Mesothelial cell of epicardium (in vitro differentiated cells): ENCODE results near the gene UGT1A8. TPM values are rescaled to one million over a fixed set of nuclear protein-coding genes. Genes with fewer than 3 reads are reported as not detected.

Experiments used
- DNase-seq, 2 experiments: peaks; one replicate each; pipeline ENCODE4 v3.0.0; 2021; ENCODE audit warnings: low spot score in 2 of 2; ENCODE audit not compliant: unreplicated experiment in 2 of 2
- H3K27ac Mint-ChIP-seq: 2 replicates; pipeline ENCODE4 v1.8.0; 2021; ENCODE audit warnings: mixed read lengths
- H3K27me3 Mint-ChIP-seq: 2 replicates; pipeline ENCODE4 v1.8.0; 2021; ENCODE audit warnings: low read depth, mixed read lengths
- H3K36me3 Mint-ChIP-seq: 2 replicates; pipeline ENCODE4 v1.8.0; 2021; ENCODE audit warnings: mixed read lengths
- H3K4me1 Mint-ChIP-seq: 2 replicates; pipeline ENCODE4 v1.8.0; 2021; ENCODE audit warnings: mixed read lengths
- H3K4me3 Mint-ChIP-seq: 2 replicates; pipeline ENCODE4 v1.8.0; 2021; ENCODE audit warnings: mild to moderate bottlenecking, moderate library complexity, mixed read lengths
- H3K9me3 Mint-ChIP-seq: 2 replicates; pipeline ENCODE4 v1.8.0; 2021; ENCODE audit warnings: mixed read lengths
- total RNA-seq: library from RNA; stranded (reverse); gene quantifications from 3 replicates; pipeline ENCODE4 v1.2.1, GENCODE V29; 2021
- TF ChIP-seq, protein P1 (sequence below): fragments of 200-600 bp; sonication (generic); IDR thresholded peaks from one replicate; pipeline ENCODE4 v1.5.0; 2021; ENCODE audit warnings: antibody characterized with exemption; ENCODE audit not compliant: unreplicated experiment

UGT1A8 gene
- total RNA-seq, 1 donor from 2014 or later = not detected

DNA sequence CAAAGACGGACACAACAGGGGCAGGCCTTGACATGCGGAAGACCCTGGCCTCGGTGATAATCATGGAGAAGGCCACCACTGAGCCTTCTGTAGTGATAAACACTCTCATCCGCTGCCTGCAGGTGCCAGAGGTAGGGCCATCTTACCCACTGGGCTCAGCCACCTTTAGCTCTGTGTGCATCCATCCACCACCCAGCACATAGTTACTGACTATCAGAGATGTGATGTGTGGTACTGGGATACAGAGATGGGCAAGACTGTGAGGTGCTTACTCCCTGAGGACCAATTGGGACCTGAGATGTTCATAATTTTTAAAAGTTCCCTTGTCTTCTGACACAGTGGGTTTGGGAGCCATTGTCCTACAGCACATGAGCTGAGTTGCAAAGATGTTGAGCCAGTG lies 162.3 kb downstream of the UGT1A8 start:
- no peak overlapping the region for H3K27ac Mint-ChIP-seq
- H3K4me1 Mint-ChIP-seq = no peaks in the 10 kb centered on the region
- H3K9me3 Mint-ChIP-seq = peaks cover 50% of the 10 kb centered on the region
- TF ChIP-seq, protein P1, sequence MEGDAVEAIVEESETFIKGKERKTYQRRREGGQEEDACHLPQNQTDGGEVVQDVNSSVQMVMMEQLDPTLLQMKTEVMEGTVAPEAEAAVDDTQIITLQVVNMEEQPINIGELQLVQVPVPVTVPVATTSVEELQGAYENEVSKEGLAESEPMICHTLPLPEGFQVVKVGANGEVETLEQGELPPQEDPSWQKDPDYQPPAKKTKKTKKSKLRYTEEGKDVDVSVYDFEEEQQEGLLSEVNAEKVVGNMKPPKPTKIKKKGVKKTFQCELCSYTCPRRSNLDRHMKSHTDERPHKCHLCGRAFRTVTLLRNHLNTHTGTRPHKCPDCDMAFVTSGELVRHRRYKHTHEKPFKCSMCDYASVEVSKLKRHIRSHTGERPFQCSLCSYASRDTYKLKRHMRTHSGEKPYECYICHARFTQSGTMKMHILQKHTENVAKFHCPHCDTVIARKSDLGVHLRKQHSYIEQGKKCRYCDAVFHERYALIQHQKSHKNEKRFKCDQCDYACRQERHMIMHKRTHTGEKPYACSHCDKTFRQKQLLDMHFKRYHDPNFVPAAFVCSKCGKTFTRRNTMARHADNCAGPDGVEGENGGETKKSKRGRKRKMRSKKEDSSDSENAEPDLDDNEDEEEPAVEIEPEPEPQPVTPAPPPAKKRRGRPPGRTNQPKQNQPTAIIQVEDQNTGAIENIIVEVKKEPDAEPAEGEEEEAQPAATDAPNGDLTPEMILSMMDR = no peak
- H3K4me3 Mint-ChIP-seq = no peak overlapping the region
- peaks cover 5% of the 10 kb centered on the region for H3K27me3 Mint-ChIP-seq
- DNase-seq = no peak
- no peaks in the 10 kb centered on the region for H3K36me3 Mint-ChIP-seq

DNA sequence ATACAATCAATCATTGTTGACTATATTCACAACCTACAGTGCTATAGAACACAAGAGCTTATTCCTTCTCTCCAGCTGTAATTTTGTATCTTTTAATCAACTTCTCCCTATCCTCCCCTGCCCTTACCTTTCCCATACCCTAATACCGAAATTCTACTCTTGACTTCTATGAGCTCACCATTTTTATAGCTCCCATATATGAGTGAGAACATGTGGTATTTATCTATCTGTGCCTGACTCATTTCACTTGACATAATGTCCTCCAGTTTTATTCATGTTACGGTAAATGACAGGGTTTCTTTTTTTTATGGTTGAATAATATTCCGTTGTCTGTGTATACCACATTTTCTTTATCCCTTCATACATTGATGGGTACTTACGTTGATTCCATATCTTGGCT lies 163.3 kb downstream of the UGT1A8 start:
- Mint-ChIP-seq H3K36me3 (no peaks in the 10 kb centered on the region), H3K4me3 (no peak overlapping the region), H3K27me3 (peaks cover 5% of the 10 kb centered on the region), H3K9me3 (peaks cover 49% of the 10 kb centered on the region), H3K4me1 (no peaks in the 10 kb centered on the region), H3K27ac (no peak overlapping the region)
- TF ChIP-seq, protein P1 = no peak
- DNase-seq = no peak

DNA sequence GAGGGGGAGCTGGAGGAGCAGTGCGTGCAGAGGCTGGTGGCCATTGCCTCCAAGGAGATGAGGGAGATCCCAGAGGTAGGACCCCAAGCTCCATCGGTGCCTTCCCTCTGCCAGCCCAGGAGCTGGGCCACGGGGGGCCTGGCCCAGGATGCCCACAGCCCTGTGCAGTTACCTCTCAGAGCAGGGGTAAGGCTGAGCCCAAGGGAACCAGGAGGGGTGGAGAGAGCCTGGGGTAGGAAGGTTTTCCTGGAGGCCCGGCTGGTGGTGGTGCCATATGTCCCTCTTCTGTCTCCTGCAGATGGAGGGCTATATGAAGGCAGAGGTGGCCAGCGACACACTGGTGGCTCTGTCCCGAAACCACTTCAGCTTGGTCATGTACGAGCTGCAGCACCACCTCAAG lies 172.1 kb downstream of the UGT1A8 start:
- H3K27ac Mint-ChIP-seq = no peak overlapping the region
- peaks cover 4% of the 10 kb centered on the region for H3K9me3 Mint-ChIP-seq
- H3K27me3 Mint-ChIP-seq = peaks cover 16% of the 10 kb centered on the region
- H3K4me1 Mint-ChIP-seq = no peaks in the 10 kb centered on the region
- TF ChIP-seq, protein P1 = no peak
- DNase-seq = peak in 1 of 2 experiments; percentile 16
- no peaks in the 10 kb centered on the region for H3K36me3 Mint-ChIP-seq
- H3K4me3 Mint-ChIP-seq = no peak overlapping the region

DNA sequence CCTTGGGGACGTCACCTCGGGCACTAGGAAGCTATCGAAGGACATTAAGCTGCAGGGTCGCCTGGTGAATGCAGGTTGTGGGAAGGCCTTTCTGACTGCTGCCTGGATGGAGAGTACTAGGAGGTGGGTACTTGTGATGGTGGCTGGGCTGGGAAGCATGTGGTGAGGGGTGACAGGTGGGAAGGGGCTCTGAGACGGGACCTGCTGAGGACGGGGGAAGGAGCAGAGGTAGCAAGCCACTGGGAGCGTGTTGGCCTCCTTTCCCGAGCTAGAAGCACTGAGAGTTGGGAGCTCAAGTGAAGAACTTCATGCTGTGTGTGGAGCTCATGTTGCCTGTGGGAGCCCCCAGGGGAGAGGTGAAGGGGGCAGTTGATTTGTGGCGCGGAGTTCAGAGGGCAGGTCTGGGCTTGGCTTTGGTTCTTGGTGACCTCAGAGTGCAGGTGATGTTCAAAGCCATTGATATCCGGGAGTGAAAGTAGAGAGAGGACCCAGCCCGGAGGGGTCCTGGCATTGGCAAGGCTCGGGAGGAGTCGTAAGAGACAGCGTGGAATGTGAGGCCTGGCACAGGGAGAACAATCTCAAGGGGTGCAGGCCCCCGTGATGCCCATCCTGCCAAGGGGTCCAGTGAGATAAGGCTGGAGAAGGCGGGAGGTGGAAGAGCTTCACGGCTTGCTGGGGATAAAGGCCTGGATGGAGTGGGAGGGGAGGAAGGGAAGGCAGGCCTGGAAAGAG lies 173.9 kb downstream of the UGT1A8 start:
- peaks cover 2% of the 10 kb centered on the region for H3K9me3 Mint-ChIP-seq
- no peak overlapping the region for H3K27ac Mint-ChIP-seq
- no peaks in the 10 kb centered on the region for H3K36me3 Mint-ChIP-seq
- DNase-seq = peak in 1 of 2 experiments; percentile 17
- TF ChIP-seq, protein P1 = no peak
- H3K4me3 Mint-ChIP-seq = no peak overlapping the region
- no peaks in the 10 kb centered on the region for H3K4me1 Mint-ChIP-seq
- peaks cover 16% of the 10 kb centered on the region for H3K27me3 Mint-ChIP-seq

DNA sequence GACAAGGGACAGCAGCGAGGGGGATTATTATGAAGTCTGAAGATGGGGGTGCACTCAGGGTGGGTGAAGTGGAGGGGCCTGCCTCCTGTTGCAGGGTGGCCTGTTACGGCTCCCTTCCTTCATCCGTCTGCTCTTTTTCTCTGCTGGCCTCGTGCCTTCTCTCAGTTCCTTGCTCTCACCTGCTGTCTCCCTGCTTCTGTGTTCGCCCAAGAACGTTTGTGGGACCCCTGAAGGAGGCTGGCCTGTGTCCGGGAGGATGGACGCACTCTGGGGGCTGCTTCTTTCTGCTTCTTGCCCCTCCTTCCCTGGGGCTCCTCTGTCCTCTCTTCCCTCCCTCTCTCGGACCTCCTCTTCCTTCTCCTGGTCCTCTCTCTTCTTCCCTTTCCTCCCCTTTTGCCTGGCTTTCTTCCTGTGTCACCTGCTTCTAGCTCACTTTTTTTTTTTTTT lies 174.5 kb downstream of the UGT1A8 start:
- Mint-ChIP-seq H3K27ac (no peak overlapping the region), H3K36me3 (no peaks in the 10 kb centered on the region), H3K4me1 (no peaks in the 10 kb centered on the region), H3K27me3 (peaks cover 16% of the 10 kb centered on the region), H3K4me3 (no peak overlapping the region), H3K9me3 (no peaks in the 10 kb centered on the region)
- peak in 1 of 2 experiments; percentile 36 for DNase-seq
- TF ChIP-seq, protein P1 = no peak
